Measurements from ENCODE around the gene ENTREP3.
A peak's percentile ranks its signal among the peaks of the same experiment; 100 is the strongest.

GRCh38 chr1:155208541-155209311 is 46.6 kb downstream of the ENTREP3 start, which contains the start of gene MTX1:
- TF ChIP-seq CTCF (IDR thresholded peaks at IDR 0.05) (no peak), POLR2A (IDR thresholded peaks at IDR 0.05) (peak; percentile 32)
